Natural killer cell (primary cell): ENCODE results near the gene RAPGEF3. TPM values are rescaled to one million over a fixed set of nuclear protein-coding genes. Genes with fewer than 3 reads are reported as not detected.

Experiments
- ATAC-seq, 3 donors: fragments of 150-1000 bp in 2 of 3; fragments of 200-7000 bp in 1 of 3; cut with Tn5 transposase; 1 replicate in 1 of 3; 2 replicates in 2 of 3; pipeline ENCODE4 v1.10.0; 2021; ENCODE audit warnings: mild to moderate bottlenecking in 2 of 3, moderate library complexity in 2 of 3
- DNase-seq, 2 donors: peaks; one replicate each; pipeline versions ENCODE4 v3.0.0 to v3.0.0-alpha.2; 2013 to 2021; ENCODE audit warnings: mixed read lengths in 1 of 2
- H3K27ac ChIP-seq: one replicate; pipeline ENCODE4 v1.5.1; 2013; ENCODE audit warnings: mild to moderate bottlenecking, low read length
- H3K27me3 ChIP-seq: one replicate; pipeline ENCODE4 v1.6.1; 2013; ENCODE audit warnings: low read length; ENCODE audit not compliant: control insufficient read depth, insufficient read depth
- H3K36me3 ChIP-seq: one replicate; pipeline ENCODE4 v1.6.1; 2013; ENCODE audit warnings: low read length; ENCODE audit not compliant: control insufficient read depth, insufficient read depth
- H3K4me1 ChIP-seq: one replicate; pipeline ENCODE4 v1.6.1; 2013; ENCODE audit warnings: low read length; ENCODE audit not compliant: control insufficient read depth, insufficient read depth
- H3K4me3 ChIP-seq: one replicate; pipeline ENCODE4 v1.5.1; 2013; ENCODE audit warnings: low read length
- H3K9me3 ChIP-seq: one replicate; pipeline ENCODE4 v1.6.1; 2013; ENCODE audit warnings: low read length; ENCODE audit not compliant: control insufficient read depth, insufficient read depth
- H3K27ac Mint-ChIP-seq, 2 donors: one replicate each; pipeline ENCODE4 v1.8.0; 2022; ENCODE audit warnings: mild to moderate bottlenecking in 2 of 2, mixed read lengths in 2 of 2, moderate library complexity in 1 of 2
- H3K27me3 Mint-ChIP-seq, 2 donors: one replicate each; pipeline ENCODE4 v1.8.0; 2022; ENCODE audit warnings: low read depth in 2 of 2, mixed read lengths in 2 of 2
- H3K36me3 Mint-ChIP-seq: one replicate; pipeline ENCODE4 v1.8.0; 2022; ENCODE audit warnings: mixed read lengths
- H3K4me1 Mint-ChIP-seq, 2 donors: one replicate each; pipeline ENCODE4 v1.8.0; 2022; ENCODE audit warnings: mixed read lengths in 2 of 2
- H3K4me3 Mint-ChIP-seq: one replicate; pipeline ENCODE4 v1.8.0; 2022; ENCODE audit warnings: mild to moderate bottlenecking, moderate library complexity, mixed read lengths
- H3K9me3 Mint-ChIP-seq, 2 donors: one replicate each; pipeline ENCODE4 v1.8.0; 2022; ENCODE audit warnings: mixed read lengths in 2 of 2
- WGBS: methylation state at CpG from one replicate; pipeline ENCODE4 v1.1.7; 2013; ENCODE audit warnings: missing lambda C conversion rate; ENCODE audit not compliant: insufficient coverage; 5-methylcytosine and 5-hydroxymethylcytosine counted together
- intact Hi-C: fragments of 100-400 bp; cut with micrococcal nuclease; formaldehyde crosslinking; loops from one replicate; pipeline ENCODE4 v1.14.2; 2022
- total RNA-seq, 4 donors: library from RNA; stranded (reverse); fragments of 120-200 nt in 1 of 4; gene quantifications; one replicate each; pipeline versions ENCODE4 v1.2.3 to v1.2.4, GENCODE V29; 2013 to 2022
- TF ChIP-seq, protein P1 (sequence below): fragments of 200-600 bp; IDR thresholded peaks from one replicate; pipeline ENCODE4 v1.8.0; 2022; ENCODE audit warnings: antibody characterized with exemption

Gene RAPGEF3
- total RNA-seq, 3 donors from 2014 or later (not counting 1 experiment from before 2014, with no cell fraction given) = 0.23 to 0.73 (median 0.49) TPM

DNA sequence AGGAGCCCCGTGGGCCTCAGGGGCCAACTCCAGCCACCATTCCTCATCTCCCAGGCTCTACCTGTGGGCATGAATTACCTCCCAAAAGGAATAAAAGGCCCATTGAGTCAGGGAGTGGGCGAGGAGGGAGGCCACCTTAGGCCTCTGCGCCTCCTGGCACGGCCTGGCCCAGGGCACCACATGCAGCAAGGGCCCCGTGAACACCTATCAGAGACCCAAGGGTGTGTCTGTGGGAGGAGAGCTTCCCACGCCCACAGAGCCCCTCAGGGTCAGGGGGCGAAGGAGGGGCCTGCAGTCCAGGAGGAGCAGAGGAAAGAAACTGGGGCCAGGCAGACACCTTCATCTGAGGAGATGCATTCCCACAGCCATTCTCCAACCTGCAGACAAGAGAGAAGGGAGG lies 12.2 kb downstream of the RAPGEF3 start:
- no peak overlapping the region for H3K4me3 Mint-ChIP-seq
- H3K4me1 Mint-ChIP-seq = peaks cover 6 to 16% of the 10 kb centered on the region in 2 donors
- H3K4me1 ChIP-seq = peaks cover 19% of the 10 kb centered on the region
- H3K27ac ChIP-seq = no peak overlapping the region
- H3K27ac Mint-ChIP-seq = no peak overlapping the region
- H3K27me3 Mint-ChIP-seq = peaks cover 18 to 20% of the 10 kb centered on the region in 2 donors
- 84% methylated on average over 7 of the region's 7 CpGs for WGBS
- DNase-seq (no peak), ATAC-seq (no peak)
- no peak overlapping the region for H3K4me3 ChIP-seq
- H3K9me3 Mint-ChIP-seq = no peaks in the 10 kb centered on the region
- H3K9me3 ChIP-seq = no peaks in the 10 kb centered on the region
- TF ChIP-seq, protein P1, sequence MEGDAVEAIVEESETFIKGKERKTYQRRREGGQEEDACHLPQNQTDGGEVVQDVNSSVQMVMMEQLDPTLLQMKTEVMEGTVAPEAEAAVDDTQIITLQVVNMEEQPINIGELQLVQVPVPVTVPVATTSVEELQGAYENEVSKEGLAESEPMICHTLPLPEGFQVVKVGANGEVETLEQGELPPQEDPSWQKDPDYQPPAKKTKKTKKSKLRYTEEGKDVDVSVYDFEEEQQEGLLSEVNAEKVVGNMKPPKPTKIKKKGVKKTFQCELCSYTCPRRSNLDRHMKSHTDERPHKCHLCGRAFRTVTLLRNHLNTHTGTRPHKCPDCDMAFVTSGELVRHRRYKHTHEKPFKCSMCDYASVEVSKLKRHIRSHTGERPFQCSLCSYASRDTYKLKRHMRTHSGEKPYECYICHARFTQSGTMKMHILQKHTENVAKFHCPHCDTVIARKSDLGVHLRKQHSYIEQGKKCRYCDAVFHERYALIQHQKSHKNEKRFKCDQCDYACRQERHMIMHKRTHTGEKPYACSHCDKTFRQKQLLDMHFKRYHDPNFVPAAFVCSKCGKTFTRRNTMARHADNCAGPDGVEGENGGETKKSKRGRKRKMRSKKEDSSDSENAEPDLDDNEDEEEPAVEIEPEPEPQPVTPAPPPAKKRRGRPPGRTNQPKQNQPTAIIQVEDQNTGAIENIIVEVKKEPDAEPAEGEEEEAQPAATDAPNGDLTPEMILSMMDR = no peak
- H3K27me3 ChIP-seq = peaks cover 4% of the 10 kb centered on the region
- H3K36me3 ChIP-seq = no peaks in the 10 kb centered on the region
- intact Hi-C loops = no loop called here
- no peaks in the 10 kb centered on the region for H3K36me3 Mint-ChIP-seq

DNA sequence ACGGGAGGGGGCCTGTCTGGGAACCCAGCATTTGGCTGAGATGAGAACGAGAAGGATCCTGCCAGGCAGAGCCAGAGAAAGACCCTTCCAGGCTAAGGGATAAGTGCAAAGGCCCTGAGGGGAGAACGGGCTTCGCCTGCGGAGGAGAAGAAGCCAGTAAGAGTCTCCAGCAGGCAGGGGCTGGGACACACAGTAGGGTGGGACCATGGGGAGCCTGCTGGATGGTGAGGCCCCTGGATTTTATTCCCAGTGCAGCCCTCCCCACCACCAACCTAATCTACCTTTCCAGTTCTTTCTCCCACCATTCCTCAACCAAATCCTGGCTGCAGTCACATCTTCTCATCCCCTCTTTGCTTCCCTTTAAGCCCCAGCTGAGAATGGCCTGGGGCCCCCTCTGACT lies 12.6 kb downstream of the RAPGEF3 start:
- TF ChIP-seq, protein P1 = no peak
- no peaks in the 10 kb centered on the region for H3K9me3 ChIP-seq
- Mint-ChIP-seq H3K9me3 (no peaks in the 10 kb centered on the region), H3K4me1 (peaks cover 11 to 20% of the 10 kb centered on the region in 2 donors), H3K27ac (no peak overlapping the region), H3K4me3 (no peak overlapping the region), H3K27me3 (peaks cover 18 to 20% of the 10 kb centered on the region in 2 donors), H3K36me3 (no peaks in the 10 kb centered on the region)
- H3K4me3 ChIP-seq = no peak overlapping the region
- ATAC-seq = no peak
- intact Hi-C loops = no loop called here
- H3K27me3 ChIP-seq = peaks cover 4% of the 10 kb centered on the region
- H3K36me3 ChIP-seq = no peaks in the 10 kb centered on the region
- DNase-seq = no peak
- no peak overlapping the region for H3K27ac ChIP-seq
- 92% methylated on average over 5 of the region's 5 CpGs for WGBS
- H3K4me1 ChIP-seq = peaks cover 24% of the 10 kb centered on the region

DNA sequence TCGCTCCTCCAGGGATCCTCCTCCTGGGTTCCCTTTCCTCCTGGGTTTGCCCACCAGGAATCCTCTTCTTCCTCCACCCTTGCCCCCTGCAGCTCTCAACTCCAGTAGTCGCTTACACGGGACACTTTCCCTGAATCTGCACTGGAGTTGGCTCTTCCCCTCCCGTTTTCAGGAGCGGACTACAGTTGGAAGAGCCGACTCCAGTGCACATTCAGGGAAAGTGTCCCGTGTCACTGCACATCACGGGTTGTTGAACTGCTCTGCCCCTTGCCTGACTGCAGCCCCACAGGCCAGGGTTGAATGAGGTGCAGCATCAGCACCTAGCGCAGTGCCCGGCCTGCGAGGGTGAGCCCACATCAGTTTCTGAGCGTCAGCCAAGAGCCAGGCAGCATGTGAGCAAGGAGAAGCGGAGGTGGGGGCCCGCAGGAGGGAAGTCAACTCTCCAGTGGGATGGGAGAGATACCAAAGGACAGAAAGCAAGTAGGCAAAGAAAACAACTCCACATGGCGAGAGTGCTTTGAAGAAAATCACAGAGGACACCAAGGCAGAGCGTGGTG lies 13.1 kb downstream of the RAPGEF3 start:
- Histone ChIP-seq H3K27ac (no peak overlapping the region), H3K4me1 (peaks cover 29% of the 10 kb centered on the region), H3K27me3 (peaks cover 6% of the 10 kb centered on the region), H3K36me3 (no peaks in the 10 kb centered on the region), H3K4me3 (no peak overlapping the region), H3K9me3 (no peaks in the 10 kb centered on the region)
- TF ChIP-seq, protein P1 = no peak
- DNase-seq (no peak), ATAC-seq (no peak)
- WGBS = 87% methylated on average over 16 of the region's 16 CpGs
- no peaks in the 10 kb centered on the region for H3K36me3 Mint-ChIP-seq
- no peak overlapping the region for H3K4me3 Mint-ChIP-seq
- intact Hi-C loops = no loop called here
- no peaks in the 10 kb centered on the region for H3K9me3 Mint-ChIP-seq
- H3K27ac Mint-ChIP-seq = no peak overlapping the region
- H3K4me1 Mint-ChIP-seq = peaks cover 12 to 26% of the 10 kb centered on the region in 2 donors
- peaks cover 18 to 20% of the 10 kb centered on the region in 2 donors for H3K27me3 Mint-ChIP-seq
